IPS-20b (cell line): ENCODE results near the gene STAP2.
"Not testable (repeated sequence)": the region's sequence is repeated elsewhere in the genome, so short reads cannot be mapped to it uniquely, and the experiment has no call there.

Experiments used
- H3K27ac ChIP-seq: one replicate; pipeline ENCODE4 v1.5.1; 2013; ENCODE audit warnings: low read length
- H3K27me3 ChIP-seq: 2 replicates; pipeline ENCODE4 v1.6.1; 2013; ENCODE audit warnings: mild to moderate bottlenecking, low read length, inconsistent platforms; ENCODE audit not compliant: insufficient read depth
- H3K36me3 ChIP-seq: 2 replicates; pipeline ENCODE4 v1.6.1; 2013; ENCODE audit warnings: low read depth, mild to moderate bottlenecking, inconsistent platforms, low read length, moderate library complexity; ENCODE audit not compliant: insufficient read depth
- H3K4me1 ChIP-seq: 2 replicates; pipeline ENCODE4 v1.6.1; 2013; ENCODE audit warnings: mild to moderate bottlenecking, control low read depth, inconsistent platforms, low read length, moderate library complexity; ENCODE audit not compliant: insufficient read depth
- H3K4me3 ChIP-seq: 2 replicates; pipeline ENCODE4 v1.5.1; 2013; ENCODE audit warnings: mild to moderate bottlenecking, low read length, inconsistent platforms
- H3K9ac ChIP-seq: 2 replicates; pipeline ENCODE4 v1.6.1; 2013; ENCODE audit warnings: low read depth, mild to moderate bottlenecking, inconsistent platforms, low read length, moderate library complexity
- H3K9me3 ChIP-seq: 2 replicates; pipeline ENCODE4 v1.6.1; 2013; ENCODE audit warnings: mild to moderate bottlenecking, low read depth, low read length, inconsistent platforms; ENCODE audit not compliant: insufficient read depth

STAP2 gene

DNA sequence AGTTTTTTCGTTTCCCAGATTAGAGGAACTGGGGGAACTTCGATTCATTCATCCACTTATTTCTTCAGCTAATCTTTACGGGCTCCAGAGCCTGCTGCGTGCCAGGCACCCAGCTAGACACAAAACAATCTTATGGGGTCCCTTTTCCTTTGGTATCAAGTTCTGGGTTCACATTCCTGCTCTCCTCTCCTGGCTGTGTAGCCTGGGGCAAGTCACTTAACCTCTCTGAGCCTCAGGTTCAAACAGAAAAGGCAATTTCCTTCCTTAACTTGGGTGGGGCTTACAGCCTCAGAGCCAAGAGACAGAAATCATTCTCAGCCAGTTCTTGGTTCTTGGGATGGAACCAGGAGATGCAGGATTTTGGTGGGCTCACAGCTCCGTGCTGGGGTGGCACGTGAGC, 53.7 kb downstream of the STAP2 start:
- Histone ChIP-seq H3K36me3 (no peaks in the 10 kb centered on the region), H3K4me3 (no peak overlapping the region), H3K27ac (no peak overlapping the region), H3K9ac (no peak overlapping the region), H3K27me3 (peaks cover 37% of the 10 kb centered on the region), H3K9me3 (no peaks in the 10 kb centered on the region), H3K4me1 (no peaks in the 10 kb centered on the region)

DNA sequence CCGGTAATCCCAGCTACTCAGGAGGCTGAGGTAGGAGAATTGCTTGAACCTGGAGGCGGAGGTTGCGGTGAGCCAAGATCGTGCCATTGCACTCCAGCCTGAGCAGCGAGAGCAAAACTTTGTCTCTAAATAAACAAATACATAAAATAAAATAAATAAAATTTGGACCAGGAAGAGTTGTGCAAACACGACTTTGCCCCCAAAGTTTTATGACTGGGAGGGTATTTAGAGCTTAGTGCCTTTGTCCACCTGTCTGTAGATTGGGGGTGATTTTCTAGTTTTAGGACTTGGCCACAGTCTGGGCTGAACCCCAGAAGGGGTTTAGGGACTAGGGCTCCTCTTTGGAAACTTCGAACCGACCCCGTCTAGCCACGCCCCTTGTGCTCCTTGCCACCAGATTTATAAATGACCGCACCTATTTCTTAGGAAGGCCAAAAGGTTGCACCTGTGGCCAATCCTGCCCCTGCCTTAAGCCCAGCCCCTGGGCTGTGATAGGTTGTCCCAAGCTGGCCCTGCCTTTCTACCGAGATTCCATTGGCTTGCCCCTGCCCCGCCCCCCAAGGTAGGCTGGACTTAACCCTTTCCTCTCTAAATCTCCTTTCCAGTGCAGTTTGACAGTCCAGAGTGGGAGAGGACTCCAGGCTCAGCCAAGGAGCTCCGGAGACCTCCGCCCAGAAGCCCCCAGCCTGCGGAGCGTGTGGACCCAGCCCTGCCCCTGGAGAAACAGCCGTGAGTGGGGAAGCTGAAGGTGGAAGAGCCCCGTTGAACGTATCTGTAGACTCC, 54.3 kb downstream of the STAP2 start:
- H3K4me1 ChIP-seq, result no peaks in the 10 kb centered on the region
- no peak overlapping the region for H3K27ac ChIP-seq
- no peak overlapping the region for H3K9ac ChIP-seq
- H3K36me3 ChIP-seq, result no peaks in the 10 kb centered on the region
- no peaks in the 10 kb centered on the region for H3K9me3 ChIP-seq
- H3K27me3 ChIP-seq, result peaks cover 43% of the 10 kb centered on the region
- H3K4me3 ChIP-seq, result peak overlapping the region; percentile 17; the same call in 1 of the 2 replicates

DNA sequence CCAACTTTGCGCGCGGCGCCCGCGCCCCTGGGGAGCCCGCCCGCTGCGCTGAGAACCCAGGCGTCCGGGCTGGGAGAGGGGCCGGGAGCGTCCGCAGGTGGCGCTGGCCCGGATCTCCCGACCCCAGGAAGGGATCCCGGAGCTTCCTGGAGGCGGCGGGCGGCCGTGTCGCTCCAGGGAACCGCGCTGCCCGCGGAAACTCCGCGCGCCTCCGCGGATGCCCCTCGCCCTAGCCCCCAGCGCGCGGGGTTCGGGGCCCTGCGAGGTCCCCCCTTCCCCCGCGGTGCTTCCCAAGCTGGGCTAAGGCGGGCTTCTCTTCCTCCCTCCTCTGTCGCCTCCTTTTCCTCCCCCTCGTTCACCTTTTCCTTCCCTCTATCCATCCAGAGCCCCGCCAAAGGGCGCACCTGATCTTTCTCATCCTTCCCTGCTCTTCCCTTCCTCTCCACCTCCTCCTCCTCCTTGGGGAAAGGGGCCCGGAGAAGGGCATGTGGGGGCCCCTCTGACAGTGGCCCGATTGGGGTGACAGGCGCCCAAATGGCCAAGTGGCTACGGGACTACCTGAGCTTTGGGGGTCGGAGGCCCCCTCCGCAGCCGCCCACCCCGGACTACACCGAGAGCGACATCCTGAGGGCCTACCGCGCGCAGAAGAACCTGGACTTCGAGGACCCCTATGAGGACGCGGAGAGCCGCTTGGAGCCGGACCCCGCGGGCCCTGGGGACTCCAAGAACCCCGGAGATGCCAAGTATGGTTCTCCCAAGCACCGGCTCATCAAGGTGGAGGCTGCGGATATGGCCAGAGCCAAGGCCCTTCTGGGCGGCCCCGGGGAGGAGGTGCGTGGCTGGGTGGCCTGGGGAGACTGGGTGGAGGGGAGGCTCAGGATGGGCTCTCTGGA, 58.9 kb downstream of the STAP2 start:
- Histone ChIP-seq H3K4me3 (peak overlapping the region; percentile 70), H3K36me3 (no peaks in the 10 kb centered on the region), H3K27ac (no peak overlapping the region), H3K4me1 (no peaks in the 10 kb centered on the region), H3K27me3 (peaks cover 52% of the 10 kb centered on the region), H3K9me3 (no peaks in the 10 kb centered on the region), H3K9ac (no peak overlapping the region; the same call in 1 of the 2 replicates)

DNA sequence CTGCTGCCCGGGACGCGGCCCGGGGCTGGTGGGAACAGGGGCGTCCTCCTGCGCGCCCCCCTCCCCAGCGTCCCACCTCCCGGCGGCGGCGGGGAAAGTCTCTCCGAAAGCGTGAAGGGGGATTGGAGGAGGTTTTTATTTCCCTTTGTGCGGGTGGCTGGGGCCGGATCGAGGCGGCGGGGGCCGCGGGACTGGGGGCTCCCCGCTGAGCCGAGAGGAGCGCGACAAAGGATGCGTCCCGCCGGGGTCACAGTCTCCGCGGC, 59.4 kb downstream of the STAP2 start:
- H3K27ac ChIP-seq, result no peak overlapping the region
- H3K4me3 ChIP-seq, result peak overlapping the region; percentile 70; the same call in 1 of the 2 replicates
- no peaks in the 10 kb centered on the region for H3K4me1 ChIP-seq
- H3K27me3 ChIP-seq, result peaks cover 51% of the 10 kb centered on the region
- H3K36me3 ChIP-seq, result no peaks in the 10 kb centered on the region
- no peak overlapping the region for H3K9ac ChIP-seq
- H3K9me3 ChIP-seq, result no peaks in the 10 kb centered on the region

DNA sequence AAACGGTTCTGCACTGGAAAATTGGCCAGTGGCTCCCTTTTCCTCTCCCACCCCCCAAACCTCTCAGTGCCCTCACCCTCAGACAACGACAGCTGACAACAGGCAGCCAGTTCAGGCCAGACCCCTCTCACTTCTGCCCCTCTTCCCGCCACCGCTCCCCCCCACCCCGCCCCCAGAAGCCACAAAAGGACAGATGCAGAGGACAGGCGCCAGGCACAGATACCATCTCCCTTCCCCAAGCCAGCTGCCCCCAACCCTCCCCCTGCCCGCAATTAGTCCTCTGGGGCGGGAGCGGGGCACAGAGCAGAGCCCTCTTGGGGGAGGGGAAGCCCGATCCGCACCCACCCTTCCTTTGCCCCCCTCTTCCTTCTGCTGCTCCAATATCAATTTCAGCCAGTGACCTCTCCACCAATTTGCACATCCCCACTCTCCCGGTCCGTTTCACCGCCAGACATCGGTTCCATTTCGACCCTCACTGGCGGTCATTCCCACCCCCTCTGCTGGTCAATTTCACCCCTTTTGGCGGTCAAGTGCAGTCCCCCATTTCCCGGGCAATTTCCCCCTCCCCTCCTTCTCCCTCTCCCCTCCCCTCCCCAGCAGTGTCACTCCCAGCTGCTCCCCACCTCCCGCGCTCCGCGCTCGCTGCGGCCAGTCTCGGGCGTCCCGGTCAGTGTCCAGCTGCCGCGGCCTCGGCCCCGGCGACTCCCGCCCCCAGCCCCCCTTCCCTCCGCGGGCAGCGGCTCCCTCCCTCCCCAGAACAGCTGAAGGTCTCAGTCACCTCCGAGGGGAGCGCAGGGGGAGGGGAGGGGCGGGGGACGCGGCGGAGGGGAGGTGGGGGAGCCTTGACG, 60.0 kb downstream of the STAP2 start, which contains the start of gene SHD:
SHD (plus strand) TSS at position 848 of the 848 bp plus-strand sequence. CDS start 798 bp downstream, outside the sequence.
- no peaks in the 10 kb centered on the region for H3K36me3 ChIP-seq
- H3K4me3 ChIP-seq, result peak within 1 kb of the TSS; percentile 70
- no peaks in the 10 kb centered on the region for H3K4me1 ChIP-seq
- H3K27ac ChIP-seq, result no peak within 1 kb of the TSS
- no peak within 1 kb of the TSS; the same call in 1 of the 2 replicates for H3K9ac ChIP-seq
- H3K9me3 ChIP-seq, result no peaks in the 10 kb centered on the region
- H3K27me3 ChIP-seq, result peaks cover 51% of the 10 kb centered on the region

DNA sequence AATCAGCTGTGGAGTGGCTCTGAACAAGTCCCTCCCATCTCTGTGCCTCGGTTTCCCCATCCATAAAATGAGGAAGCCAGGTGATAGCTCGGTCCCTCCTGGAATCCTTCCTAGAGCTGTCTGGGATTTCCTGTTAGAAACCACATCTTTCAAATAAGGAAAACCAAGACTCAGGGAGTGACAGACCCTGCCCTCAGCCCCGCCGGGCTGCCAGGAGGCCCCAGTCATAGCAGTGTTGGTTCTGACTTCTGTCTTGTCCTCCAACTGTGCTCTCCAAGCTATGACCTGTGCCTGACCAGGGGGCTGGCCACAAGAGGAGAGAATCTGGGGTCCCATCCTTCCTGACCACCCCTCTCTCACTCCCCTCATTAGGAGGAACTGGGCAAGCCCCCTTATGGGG, 60.6 kb downstream of the STAP2 start:
- no peaks in the 10 kb centered on the region for H3K9me3 ChIP-seq
- H3K27ac ChIP-seq, result no peak overlapping the region
- H3K4me1 ChIP-seq, result no peaks in the 10 kb centered on the region
- H3K9ac ChIP-seq, result no peak overlapping the region
- no peaks in the 10 kb centered on the region for H3K36me3 ChIP-seq
- H3K4me3 ChIP-seq, result no peak overlapping the region
- H3K27me3 ChIP-seq, result peaks cover 49% of the 10 kb centered on the region

DNA sequence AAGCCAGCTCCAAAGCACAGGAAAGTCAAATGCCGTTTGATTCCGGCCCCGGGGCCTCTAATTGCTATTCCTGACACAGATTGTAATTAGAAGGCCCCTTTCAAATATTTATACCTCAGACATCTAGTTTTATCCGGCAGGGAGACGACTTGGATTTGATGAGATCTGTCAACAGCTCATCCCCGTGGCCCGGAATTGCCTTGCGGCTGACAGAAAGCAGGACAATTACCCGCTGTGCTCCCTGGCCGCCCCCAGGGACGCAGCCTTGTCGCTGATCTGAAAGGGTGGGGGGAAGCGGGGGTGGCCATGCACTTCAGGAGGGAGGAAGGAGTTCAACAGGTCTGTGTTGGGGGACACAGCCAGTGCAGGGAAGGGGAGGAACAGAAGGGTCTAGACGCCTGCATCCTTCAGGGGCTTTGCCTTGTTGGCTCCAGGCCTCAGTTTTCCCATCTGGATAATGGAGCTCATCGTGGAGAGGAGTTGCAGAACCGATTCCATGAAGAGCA, 61.4 kb downstream of the STAP2 start:
- no peak overlapping the region for H3K27ac ChIP-seq
- H3K4me1 ChIP-seq, result no peaks in the 10 kb centered on the region
- peaks cover 44% of the 10 kb centered on the region for H3K27me3 ChIP-seq
- no peak overlapping the region for H3K4me3 ChIP-seq
- H3K9me3 ChIP-seq, result no peaks in the 10 kb centered on the region
- H3K36me3 ChIP-seq, result no peaks in the 10 kb centered on the region
- no peak overlapping the region for H3K9ac ChIP-seq

DNA sequence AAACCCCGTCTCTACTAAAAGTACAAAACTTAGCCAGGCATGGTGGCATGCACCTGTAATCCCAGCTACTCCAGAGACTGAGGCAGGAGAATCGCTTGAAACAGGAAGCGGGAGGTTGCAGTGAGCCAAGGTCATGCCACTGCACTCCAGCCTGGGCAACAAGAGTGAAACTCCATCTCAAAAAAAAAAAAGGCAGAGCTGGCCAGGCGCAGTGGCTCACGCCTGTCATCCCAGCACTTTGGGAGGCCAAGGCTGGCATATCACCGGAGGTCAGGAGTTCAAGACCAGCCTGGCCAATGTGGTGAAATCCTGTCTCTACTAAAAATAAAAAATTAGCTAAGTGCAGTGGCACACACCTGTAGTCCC, 64.3 kb downstream of the STAP2 start:
- not testable (repeated sequence) for H3K4me3 ChIP-seq
- H3K27me3 ChIP-seq, result peaks cover 14% of the 10 kb centered on the region

More for the DNA sequence above, 64.3 kb downstream of the STAP2 start:
- not testable (repeated sequence) for H3K9me3 ChIP-seq, H3K9ac ChIP-seq, H3K36me3 ChIP-seq, H3K4me1 ChIP-seq, H3K27ac ChIP-seq
